GM15510 (cell line): ENCODE measurements around the gene LMX1B.

Experiments
- POLR2A ChIP-seq: IDR thresholded peaks from 3 replicates; pipeline ENCODE4 v1.6.1; 2011; ENCODE audit warnings: borderline replicate concordance; ENCODE audit not compliant: insufficient read length; ENCODE audit errors: extremely low read depth

The LMX1B gene

GRCh38 chr9:126692759-126693427 lies 79.2 kb downstream of the LMX1B start:
- TF ChIP-seq POLR2A, result no peak

- no peak for TF ChIP-seq POLR2A
Observed at GRCh38 chr9:126693428-126693944, 79.8 kb downstream of the LMX1B start.

DNA sequence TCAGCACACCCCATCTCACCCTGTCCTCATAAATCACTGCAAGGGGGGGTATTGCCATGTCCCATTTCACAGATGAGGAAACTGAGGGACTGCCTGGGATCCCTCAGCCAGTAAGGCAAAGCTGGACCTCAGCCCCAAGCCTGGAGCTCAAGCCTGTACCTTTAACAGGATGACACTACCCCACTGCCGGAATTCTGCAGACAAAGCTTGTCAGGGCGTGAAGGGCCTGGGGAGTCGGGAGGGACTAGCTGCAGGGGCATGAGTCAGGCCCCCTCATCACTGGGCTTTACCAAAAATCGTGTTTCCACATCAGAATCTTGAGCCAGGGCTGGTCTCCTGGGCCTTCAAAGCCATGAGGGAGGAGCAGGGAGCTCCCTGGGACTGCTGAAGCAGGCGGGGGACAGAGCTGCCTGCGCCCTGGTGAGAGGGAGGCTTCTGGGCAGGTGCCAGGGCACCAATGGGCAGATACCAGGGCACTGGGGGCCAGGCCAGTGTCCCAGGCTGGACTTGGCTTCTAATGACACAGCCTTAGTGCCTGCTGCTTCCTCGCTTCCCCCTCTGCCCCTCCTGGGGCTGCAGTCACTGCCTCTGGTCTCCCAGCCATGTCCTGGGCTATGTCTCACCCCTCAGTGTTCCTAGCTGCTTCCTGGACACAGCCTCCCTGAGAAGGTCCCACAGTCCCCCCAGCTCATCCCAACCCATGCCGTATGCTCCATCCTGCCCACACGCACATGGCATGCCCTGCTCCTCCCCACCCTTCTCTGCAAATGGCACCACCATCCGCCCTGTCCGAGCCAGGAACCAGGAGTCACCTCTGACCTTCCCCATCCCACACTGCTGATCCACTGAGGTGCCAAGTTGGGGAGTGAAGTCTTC lies 80.7 kb downstream of the LMX1B start:
- no peak for TF ChIP-seq POLR2A

GRCh38 chr9:126695186-126695585 lies 81.5 kb downstream of the LMX1B start:
- TF ChIP-seq POLR2A, result no peak

DNA sequence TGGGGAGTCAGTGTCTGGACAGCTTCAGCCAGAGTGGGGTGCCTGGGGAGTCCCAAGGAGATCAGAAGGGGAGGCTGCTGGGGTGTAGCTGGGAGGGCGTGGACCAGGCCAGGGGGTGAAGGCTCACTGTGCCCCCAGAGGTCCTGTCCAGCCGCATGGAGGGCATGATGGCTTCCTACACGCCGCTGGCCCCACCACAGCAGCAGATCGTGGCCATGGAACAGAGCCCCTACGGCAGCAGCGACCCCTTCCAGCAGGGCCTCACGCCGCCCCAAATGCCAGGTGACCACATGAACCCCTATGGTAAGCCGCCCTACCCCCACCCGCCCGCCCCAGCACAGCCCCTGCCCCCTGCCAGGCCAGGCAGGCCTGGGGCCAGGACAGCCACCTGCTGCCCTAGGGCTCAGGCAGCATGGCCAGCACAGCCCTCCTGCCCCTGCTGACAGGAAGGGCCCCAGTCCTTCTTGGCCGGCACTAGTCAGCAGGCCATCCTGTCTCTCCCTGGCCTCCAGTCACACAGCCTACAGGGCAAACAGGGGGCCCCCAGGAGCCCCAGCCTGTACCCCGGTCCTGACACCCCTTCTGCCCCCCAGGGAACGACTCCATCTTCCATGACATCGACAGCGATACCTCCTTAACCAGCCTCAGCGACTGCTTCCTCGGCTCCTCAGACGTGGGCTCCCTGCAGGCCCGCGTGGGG lies 82.1 kb downstream of the LMX1B start:
- TF ChIP-seq POLR2A, result no peak

GRCh38 chr9:126696401-126697145 lies 82.8 kb downstream of the LMX1B start:
- TF ChIP-seq POLR2A, result no peak

DNA sequence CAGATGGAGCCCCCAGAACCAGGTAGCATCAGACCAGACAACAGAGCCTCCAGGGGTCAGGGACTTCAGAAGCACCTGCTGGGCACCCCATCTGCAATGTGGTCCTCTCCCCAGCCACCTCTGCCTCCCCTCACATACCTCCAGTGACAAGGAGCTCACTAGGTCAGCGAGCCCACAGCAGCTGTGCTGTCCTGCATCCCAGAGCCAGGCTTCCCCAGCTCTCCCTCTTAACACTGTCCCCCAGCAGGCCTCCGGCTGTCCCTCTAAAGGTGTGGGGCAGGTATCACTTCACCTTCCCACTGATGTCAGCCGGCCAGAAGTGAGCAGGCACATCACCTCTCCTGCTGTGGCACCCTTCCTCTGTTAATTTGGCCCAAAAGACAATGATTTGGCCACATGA lies 83.6 kb downstream of the LMX1B start:
- no peak for TF ChIP-seq POLR2A

- no peak for TF ChIP-seq POLR2A
Observed at GRCh38 chr9:126698251-126698650, 84.5 kb downstream of the LMX1B start.

- no peak for TF ChIP-seq POLR2A
Observed at GRCh38 chr9:126698756-126699155, 85.0 kb downstream of the LMX1B start.

- TF ChIP-seq POLR2A, result no peak
Observed at GRCh38 chr9:126699401-126699881, 85.7 kb downstream of the LMX1B start.

- TF ChIP-seq POLR2A, result no peak
Observed at GRCh38 chr9:126700296-126700695, 86.6 kb downstream of the LMX1B start.

DNA sequence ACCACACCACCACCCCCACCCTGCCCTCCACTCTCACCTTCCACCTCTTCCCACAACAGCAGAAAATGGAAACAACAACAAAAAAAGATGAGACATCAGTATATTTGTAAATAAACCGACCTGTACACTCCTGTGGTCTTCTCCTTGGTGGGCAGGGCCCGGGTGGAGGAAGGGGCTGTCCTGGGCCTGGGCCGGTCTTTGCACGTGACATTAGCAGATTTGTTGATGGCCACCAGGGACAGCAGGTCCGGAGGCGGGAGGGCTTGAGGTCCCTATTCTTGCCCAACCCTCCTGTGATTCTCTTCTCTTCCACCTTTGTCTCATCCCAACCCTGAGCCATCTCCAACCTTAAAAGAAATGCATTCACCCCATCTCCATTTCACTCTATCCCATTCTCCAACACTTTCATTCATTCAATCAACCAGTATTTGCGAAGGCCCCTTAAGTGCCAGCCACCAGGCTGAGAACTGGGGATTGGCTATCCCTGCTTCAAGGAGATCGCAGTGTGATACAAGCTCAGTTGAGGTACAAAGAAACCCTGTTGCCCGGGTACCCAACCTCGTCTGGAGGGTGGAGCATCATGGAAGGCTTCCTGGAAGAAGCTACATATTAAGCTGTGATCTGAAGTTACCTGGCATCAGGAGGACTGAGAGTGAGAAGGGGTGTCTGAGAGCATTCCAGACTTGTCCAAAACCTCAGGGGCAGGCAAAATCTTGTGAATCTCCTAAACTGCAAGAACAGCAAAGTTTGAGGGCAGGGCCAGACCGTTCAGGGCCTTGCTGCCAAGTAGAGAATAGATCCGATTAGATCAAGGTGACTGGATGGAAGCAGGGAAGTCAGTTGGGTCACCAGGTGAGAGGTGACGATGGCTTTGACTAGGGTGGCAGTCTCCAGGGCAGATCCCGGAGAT lies 87.4 kb downstream of the LMX1B start:
- TF ChIP-seq POLR2A, result no peak

GRCh38 chr9:126701813-126702140 lies 88.0 kb downstream of the LMX1B start:
- TF ChIP-seq POLR2A, result no peak
